ENCODE data around the gene GATA3. TPM values are rescaled to one million over a fixed set of nuclear protein-coding genes. Genes with fewer than 3 reads are reported as not detected.

The GATA3 gene
- total RNA-seq, 1 donor from 2014 or later, result 63.6 TPM

- Mint-ChIP-seq H3K27me3 (ENCODE audit: low read depth) (peaks cover 1% of the 10 kb centered on the region), H3K9me3 (no peaks in the 10 kb centered on the region), H3K36me3 (no peaks in the 10 kb centered on the region), H3K4me3 (no peak overlapping the region), H3K27ac (no peak overlapping the region), H3K4me1 (no peaks in the 10 kb centered on the region)
- no peak for TF ChIP-seq CTCF (IDR thresholded peaks at IDR 0.05; ENCODE audit: unreplicated experiment)
- no peak for DNase-seq (ENCODE audit: low spot score in 2 of 2, unreplicated experiment in 2 of 2)
Measured at GRCh38 chr10:8122611-8123369, 68.3 kb downstream of the GATA3 start.

- Mint-ChIP-seq H3K4me1 (no peaks in the 10 kb centered on the region), H3K9me3 (no peaks in the 10 kb centered on the region)
- no peak for DNase-seq (ENCODE audit: low spot score in 2 of 2, unreplicated experiment in 2 of 2)
Measured at GRCh38 chr10:8124436-8124835, 69.9 kb downstream of the GATA3 start.

More at GRCh38 chr10:8124436-8124835, 69.9 kb downstream of the GATA3 start:
- Mint-ChIP-seq H3K4me3 (no peak overlapping the region), H3K27me3 (ENCODE audit: low read depth) (peaks cover 3% of the 10 kb centered on the region), H3K27ac (no peak overlapping the region), H3K36me3 (no peaks in the 10 kb centered on the region)
- no peak for TF ChIP-seq CTCF (IDR thresholded peaks at IDR 0.05; ENCODE audit: unreplicated experiment)

Other genes starting within 250 kb of the GATA3 start
- 8.4 to 8.9 TPM (median 8.5 TPM) in 3 replicates for gene TAF3, start 236.2 kb upstream of the GATA3 start, total RNA-seq